Activated T-cell treated with anti-CD3 and anti-CD28 coated beads, Interleukin-2, amount 50 U/mL, for 48 hours (primary cell): Measurements from ENCODE around the gene RET.
"Not testable (repeated sequence)": the region's sequence is repeated elsewhere in the genome, so short reads cannot be mapped to it uniquely, and the experiment has no call there.

Experiments
- DNase-seq, 2 experiments: peaks; one replicate each; pipeline ENCODE4 v3.0.0-alpha.2; 2020

Gene RET

DNA sequence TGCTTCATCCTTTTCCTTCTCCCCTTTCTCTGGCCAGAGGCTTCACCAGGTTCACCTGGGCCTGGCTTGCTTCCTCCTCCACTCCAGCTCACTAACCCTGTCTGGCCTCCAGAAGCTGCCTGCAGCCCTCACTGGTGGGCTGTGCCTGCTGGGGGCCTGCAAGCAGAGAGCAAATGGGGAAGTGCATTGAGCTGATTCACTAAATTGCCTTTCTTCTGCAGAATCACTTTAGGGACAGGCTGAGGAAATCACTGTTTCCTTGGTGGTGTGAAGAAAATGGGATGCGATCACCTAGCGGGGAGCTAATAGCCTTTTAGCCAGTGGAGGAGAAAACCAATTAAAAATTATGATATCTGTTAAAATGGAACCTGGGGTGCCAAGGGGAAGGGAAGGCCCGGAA is 3.0 kb downstream of the RET start:
- no peak for DNase-seq

DNA sequence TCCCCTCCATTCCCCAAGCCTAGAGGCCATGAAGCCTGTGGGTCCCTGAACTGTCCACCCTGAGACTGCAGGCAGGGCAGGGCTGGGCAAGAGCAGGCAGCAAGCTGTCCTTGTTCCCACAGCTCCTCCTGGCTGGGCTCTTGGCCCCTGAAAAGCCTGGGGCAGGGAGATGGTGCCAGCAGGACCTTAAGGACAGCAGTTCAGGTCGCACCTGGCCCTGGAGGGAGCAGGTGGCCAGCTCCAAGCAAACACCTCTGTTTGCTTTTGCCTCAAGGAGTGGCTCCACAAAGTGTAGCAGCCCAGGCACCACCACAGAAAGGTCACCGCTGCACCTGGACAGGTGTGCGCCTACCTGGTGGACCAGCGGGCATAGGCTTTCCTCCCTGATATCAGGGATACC is 5.2 kb downstream of the RET start:
- DNase-seq = no peak

DNA sequence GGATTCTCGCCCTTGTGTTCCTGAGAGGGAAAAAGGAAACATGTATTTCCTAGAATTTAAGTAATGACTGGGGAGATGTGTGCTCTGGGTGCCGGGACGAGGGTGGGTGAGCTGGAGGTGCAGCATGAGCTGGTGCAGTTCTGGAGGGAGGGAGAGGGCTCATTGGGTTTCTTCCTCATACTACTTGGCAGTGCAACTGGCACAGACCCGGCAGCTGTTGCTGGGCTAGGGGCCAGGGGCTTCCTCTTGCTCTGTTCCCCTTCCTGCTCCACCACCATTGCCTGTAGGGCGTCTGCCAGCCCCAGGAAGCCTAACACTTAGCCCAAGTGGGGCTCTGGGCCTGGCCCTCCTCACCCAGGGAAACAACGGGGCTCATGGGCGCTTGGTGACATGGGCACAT is 5.9 kb downstream of the RET start:
- no peak for DNase-seq

DNA sequence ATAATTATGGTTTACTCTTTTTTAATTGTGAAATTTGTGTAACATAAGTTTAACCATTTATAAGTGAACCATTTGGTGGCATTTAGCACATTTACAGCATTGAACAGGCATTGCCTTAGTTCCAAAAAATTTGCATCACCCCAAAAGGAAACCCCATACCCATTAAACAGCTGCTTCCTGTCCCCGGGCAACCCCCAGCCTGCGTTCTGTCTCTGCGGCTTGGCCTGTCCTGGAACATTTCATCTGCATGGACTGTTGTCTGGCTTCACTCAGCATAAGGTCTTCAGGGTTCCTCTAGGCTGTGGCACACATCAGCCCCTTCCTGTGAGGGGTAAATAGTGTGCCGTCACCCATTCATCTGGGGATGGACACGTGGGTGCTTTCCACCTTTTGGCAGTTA is 6.9 kb downstream of the RET start:
- DNase-seq = no peak

DNA sequence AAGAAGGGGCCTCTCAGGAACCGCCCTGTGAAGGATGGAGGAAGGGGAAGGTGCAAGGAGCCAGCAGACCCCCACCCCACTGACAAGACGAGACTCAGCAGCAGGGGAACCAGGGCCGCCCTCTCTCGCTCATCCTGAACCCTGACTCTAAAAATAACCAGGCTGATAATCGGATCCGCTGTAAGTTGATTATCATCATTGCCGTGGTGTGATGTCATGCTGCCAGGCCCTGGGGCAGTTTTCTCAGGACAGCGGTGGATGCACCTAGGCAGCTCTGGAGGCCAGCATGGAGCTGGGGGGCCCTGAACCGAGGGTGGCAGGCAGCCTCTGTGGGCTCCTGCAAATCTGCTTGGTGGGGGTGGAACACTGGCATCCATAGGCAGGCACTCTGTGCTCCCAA is 7.9 kb downstream of the RET start:
- DNase-seq = no peak

DNA sequence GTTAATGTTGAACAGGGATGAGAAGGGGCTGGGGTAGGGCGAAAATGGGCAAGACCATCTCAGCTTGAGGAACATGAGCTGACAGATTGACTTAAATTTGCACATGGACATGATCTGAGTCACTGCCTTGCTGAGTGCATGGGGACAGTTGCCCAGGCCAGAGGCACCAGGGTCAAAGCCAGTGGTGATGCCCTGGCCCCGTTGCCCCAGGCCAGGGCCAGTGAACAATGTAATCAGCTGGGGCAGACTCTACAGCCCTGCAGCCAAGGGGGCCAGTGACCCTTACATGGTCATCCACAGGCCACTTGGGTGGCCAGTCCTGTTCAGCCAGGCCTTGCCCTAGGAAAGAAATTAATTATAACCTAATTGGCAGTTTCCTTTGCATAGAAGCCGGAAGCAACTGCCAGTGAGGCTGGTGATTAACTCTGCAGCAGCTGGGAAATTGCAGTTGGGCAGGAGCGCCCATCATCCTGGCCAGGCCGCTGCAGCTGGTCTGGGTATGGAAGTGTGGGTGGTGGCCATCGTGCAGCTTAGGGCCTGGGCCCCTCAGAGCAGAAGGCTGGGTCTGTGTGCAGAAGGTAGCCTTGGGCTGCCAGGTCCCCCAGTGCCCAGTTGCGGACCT is 9.6 kb downstream of the RET start:
- DNase-seq = no peak

DNA sequence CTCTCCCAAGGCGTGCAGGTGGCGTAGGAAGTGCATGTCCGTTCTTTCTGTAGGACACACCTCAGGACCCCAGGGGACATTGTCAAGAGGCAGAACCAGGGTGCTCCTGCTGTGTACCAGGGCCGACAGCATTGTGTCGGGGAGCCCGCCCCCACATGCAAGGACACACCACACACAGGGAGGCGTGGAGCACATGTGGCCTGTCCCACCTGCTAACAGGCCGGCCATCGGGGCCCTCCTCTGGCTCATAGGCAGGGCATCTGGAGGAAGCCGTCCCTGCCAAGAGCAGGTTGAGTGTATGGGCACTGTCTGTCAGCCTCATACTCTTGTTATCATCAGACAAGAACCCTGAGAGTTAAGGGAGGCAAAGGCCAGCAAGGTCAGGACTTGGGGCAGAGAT is 12.7 kb downstream of the RET start:
- no peak for DNase-seq

DNA sequence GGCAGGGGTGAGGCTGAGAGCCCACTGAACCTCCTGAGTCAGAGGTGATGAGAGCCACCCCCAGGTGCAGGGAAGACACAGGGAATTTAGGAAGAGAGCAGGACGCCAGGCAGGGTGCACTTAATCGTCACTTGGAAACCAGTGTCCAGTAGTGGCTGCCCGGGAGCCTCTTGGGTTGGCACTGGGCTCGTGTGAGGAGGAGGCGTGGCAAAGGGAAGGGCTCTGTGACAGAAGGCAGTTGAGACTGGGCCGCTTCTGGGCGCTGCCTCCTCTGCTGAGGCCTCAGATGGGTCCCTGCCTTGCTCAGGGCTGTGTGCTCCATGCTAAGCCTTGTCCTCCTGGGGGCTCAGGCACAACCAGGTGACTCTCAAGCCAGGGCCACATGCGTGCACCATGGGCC is 13.3 kb downstream of the RET start:
- DNase-seq = no peak

DNA sequence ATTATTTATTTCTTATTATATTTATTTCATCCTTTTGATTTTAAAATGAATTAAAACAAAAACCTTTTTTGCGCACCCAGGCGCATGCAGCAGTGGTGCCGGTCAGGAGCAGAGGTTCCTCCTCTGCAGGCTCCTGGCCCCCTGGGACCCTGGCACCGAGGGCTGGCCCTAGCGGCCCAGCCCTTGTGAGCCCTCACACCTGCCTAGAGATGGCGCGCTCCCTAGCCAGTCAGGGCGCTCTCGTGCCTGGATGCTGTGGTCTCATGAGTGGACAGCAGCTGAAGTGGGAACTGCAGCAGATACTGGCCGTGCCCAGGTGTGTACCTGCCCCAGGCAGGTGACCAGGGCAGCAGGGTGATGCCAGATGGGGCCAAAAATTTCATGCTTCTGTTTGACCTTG is 13.8 kb downstream of the RET start:
- DNase-seq = no peak

DNA sequence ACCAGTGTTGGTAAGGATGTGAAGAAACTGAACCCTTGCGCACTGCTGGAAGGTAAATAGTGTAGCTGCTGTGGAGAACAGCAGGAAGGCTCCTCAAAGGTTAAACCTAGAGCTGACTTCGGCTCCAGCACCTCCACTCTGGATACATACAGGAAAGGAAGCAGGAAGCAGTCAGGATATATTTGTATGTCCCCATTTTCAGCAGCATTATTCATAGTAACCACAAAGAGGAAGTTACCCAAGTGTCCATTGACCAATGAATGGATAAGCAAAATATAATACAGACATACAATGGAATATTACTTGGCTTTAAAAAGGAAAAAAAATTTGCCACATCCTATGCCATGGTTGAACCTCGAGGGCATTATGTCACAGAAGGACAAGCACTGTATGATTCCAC is 15.0 kb downstream of the RET start:
- no peak for DNase-seq

DNA sequence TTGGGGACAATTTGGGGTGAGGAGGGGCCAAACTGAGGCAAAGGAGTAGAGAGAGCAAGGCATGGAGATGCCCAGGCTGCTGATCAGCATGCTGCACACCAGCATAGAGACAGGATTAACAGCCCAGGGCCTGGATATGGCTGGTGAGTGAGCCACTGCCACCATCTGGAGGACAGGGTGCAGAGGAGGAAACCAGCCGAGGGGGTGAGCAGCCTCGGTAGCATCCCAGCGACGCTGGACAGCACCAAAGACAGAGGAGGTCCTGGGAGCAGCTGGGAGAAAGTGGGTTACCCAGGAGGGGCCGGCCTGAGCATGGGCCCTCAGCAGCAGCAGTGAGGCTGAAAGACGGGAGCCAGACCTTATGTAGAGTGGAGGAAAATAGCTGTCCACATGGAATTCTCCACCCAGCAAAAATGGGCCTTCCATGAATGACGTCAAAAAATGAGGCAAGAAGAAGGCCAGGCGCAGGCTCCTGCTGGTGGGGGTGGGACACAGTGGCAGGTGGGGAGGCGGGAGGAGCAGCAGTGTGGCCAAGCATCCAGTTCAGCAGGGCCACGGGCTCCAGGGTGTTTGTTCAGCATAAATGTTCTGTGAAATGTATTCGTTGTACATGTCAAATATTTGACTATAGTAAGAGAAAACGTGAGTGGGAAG is 16.7 kb downstream of the RET start:
- no peak for DNase-seq

DNA sequence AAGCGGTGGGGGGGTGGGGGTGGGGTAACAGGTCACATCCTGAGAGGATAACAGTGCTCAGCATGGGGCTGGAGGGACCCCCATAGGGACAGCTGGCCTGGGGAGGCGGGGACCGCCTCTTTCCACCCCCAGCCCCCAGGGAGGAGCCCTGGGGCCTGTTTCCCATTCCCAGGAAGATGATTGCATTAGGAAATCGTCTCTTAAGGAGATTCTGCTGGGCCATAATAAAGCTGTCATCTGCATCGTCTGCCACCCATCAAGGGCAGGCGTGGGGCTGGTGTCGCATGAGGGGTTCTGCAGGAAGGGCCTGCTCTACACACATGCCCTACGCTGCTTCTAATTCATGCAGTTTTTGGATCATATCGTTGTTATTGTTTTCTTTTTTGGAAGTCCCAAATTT is 17.2 kb downstream of the RET start:
- DNase-seq = no peak

DNA sequence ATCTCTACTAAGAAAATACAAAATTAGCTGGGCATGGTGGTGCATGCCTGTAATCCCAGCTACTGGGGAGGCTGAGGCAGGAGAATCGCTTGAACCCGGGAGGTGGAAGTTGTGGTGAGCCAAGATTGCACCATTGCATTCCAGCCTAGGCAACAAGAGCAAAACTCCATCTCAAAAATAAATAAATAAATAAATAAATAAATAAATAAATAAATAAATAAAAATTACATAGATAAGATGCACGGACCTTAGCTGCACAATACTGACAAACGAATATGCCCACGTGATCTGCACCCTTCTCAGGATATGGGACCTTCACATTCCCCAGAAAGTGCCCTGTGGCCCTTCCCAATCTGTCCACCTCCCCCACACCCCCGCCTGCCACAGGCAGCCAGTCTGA is 22.5 kb downstream of the RET start:
- DNase-seq = not testable (repeated sequence)

DNA sequence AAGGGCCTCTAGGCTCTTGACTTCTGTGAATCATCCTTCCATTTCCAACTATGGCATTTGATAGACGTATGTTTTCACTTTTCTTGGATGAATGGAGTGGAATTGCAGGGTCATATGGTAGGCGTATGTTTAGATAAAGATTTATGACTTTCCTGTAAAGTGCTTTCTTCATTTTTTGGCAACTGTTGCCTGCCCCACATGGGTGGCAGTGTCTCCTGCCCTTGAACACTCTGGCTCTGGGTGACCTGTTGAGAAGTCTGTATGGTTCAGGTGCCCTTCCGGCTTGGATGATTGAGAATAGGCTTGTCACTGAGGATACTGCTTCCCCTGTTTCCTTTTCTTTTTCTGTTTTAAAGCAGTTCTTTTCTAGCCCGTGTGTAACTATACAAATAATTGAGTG is 23.1 kb downstream of the RET start:
- no peak for DNase-seq

DNA sequence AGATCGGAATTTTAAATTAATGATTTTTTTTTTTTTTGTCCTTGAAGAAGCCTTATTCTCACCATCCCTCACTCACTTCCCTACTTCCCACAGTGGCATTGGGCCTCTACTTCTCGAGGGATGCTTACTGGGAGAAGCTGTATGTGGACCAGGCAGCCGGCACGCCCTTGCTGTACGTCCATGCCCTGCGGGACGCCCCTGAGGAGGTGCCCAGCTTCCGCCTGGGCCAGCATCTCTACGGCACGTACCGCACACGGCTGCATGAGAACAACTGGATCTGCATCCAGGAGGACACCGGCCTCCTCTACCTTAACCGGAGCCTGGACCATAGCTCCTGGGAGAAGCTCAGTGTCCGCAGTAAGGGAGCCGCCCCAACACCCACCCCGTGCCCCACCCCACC is 23.5 kb downstream of the RET start:
- no peak for DNase-seq

DNA sequence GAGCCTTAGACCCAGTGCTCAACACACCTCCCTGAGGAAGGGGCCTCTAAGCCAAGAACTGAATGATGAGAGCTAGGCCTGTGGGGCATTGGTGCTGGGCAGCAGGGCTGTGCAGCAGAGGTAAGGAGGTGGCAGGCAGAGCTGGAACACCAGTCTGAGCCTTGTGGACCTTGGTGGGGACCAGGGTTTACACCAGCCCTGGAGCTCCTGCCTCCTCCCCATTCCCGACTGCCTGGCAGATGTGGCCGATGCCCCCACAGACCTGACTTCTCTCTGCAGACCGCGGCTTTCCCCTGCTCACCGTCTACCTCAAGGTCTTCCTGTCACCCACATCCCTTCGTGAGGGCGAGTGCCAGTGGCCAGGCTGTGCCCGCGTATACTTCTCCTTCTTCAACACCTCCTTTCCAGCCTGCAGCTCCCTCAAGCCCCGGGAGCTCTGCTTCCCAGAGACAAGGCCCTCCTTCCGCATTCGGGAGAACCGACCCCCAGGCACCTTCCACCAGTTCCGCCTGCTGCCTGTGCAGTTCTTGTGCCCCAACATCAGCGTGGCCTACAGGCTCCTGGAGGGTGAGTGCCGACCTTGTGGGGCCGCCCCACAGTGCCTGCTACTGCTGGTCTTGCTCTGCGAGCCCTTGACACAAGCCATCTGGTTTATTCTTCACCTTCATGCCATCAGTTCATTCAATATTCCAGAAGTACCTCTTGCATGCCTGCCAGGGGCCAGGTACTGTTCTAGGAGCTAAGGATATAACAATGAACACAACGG is 25.4 kb downstream of the RET start:
- DNase-seq = no peak

DNA sequence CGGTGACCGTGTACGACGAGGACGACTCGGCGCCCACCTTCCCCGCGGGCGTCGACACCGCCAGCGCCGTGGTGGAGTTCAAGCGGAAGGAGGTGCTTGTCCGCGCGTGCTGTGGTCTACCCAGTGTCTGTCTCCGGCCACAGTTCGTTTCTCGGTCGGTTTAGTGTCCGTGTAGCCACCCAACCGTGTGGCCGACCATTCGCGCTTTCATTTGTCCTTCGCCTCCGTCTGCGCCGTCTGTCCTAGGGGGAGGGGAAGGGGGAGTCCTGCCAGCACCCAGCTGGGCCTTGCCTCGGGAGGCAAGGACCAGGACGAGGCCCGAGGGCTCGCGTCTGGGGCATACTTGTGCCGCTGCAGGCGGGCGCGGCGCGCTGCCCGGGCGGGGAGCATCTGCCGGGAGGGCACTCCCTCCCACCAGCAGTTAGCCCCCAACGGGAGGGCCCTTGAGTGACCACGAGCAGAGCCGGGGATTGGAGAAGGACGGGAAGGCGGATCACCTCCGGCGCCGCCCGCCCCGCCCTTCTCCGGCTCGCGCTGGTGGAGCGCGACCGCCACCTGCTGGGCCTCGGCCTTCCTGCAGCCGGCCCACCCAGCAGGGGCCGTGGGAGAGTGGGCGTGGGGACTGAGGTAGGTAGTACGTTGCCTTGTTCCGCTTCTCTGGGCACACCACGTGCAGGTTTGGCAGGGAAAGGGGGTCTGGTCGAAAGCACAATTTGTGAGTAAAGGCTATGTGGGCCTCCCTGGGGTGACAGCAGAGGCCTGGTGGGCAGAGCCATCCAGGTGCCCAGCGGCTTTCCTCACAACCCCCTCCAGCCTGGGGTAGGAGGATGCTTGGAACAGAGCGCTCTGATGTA is 28.5 kb downstream of the RET start:
- DNase-seq = peak; percentile 88 to 91

DNA sequence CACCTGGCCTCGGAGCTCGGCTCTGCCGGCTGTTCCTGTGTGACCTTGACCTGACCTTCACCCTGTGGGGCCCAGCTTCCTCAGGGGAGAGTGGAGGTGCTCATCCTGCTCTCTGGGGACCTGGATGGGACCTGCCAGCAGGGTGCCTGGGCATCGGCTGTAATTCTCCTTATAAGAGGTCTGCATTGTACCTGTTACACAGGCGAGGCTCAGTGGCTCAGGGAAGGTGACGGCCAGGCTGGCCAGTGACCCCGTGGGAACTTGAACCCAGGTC is 29.0 kb downstream of the RET start:
- no peak for DNase-seq

DNA sequence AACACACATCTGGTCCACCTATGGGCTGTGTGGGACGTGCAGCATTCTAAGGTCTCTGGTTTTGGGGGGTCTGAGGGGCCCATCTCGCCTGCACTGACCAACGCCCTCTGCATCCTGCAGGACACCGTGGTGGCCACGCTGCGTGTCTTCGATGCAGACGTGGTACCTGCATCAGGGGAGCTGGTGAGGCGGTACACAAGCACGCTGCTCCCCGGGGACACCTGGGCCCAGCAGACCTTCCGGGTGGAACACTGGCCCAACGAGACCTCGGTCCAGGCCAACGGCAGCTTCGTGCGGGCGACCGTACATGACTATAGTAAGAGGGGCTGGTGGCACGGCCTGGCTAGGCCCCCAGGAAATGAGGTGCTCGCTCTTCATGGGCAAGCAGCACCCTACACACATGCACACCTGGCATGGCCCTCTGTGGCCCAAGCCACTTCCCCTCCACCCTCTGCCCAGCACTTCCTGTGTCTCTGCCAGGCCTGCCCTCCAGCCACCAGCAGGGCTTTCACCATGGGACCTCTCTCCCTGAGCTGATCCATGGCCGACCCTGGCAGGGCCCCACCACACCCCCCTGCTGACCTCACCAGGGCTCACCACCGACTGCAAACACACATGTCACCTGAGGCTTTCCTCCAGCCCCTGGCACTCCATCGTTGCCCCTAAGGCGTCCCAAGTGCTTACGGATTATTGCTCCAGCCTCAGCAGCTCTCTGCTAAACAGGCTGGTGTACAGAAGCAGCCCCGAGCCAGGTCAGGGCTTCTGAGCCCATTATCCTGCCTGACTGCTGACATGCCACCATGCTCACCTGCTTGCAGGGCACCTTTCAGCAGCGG is 29.6 kb downstream of the RET start:
- DNase-seq = no peak

DNA sequence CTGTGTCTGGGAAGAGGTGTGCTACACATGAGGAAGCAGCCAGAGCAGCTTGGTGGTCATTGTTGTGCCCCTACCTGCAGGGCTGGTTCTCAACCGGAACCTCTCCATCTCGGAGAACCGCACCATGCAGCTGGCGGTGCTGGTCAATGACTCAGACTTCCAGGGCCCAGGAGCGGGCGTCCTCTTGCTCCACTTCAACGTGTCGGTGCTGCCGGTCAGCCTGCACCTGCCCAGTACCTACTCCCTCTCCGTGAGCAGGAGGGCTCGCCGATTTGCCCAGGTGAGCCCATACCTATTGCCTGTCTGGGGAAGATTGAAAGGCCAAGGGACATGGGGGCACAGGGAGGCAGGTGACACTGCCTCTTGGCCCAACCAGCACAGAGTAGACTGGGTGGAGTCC is 32.1 kb downstream of the RET start:
- DNase-seq = no peak

DNA sequence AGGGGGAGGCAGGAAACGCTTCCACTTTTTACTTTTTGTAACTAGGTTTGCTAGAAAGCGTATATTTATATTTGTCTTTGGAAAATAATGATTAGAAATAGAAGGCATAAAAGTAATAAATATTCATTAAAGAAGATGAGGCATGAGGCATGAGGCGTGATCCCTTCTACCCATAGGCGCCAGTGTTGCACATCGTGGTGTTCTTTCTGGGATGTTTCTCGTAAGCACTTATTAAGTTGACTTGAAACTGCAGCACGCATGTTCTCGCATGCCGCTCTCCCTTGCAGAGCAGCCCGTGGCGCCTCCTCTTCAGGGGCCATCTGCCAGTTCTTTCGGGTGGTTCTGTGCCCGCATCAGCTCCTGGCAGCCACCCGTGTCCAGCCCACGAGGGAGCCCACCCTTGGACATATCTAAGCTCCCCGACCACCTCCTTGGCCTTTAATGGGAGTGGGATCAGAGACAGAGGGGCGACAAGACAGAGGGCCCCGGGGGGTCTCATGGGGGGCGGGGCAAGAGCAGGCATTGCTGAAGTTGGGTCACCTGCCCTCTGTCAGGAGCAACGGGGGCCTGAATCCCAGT is 32.9 kb downstream of the RET start:
- DNase-seq = no peak

DNA sequence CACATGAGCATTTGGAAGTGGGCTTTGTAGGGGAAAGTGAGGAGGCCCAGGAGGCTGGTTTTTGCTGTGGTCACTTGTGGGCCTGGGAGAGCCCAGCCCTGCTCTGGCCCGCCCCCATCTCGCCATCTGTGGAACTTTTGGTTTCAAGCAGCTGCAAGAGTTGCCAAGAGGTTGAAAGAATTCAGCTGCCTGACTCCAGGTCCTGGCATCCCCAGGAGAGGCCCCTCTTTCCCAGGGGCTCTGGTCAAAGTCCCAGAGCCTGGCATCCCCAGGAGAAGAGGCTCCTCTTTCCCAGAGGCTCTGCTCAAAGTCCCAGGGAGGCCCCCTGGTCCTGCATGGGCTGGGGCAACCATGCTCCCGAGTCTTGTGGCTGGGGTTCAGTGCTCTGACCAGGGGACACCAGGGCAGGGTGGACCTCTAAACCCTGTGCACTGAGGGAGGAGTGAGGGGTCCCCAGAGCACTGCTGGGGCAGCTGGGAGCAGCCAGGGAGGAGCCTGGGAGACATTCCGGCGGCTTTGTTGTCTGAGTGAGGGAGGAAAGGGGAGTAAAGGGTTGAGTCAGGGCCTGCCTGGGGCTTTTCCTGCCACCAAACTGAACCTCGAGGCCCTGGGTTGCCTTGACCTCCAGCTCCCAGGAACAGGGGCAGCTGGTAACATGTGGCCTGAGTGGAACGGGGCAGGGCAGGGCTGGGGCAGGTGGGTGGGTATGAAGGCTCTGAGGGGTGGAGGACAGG is 33.6 kb downstream of the RET start:
- DNase-seq = no peak
